GM13977 (cell line): ENCODE results near the gene PPP3R1.

Experiments used
- DNase-seq: peaks from one replicate; pipeline ENCODE4 v3.0.0; 2012; ENCODE audit warnings: low spot score
- in situ Hi-C: fragments of 300-500 bp; cut with MboI; formaldehyde crosslinking; loops from one replicate; pipeline ENCODE4 v1.12.0; 2022; ENCODE audit warnings: low sequenced_read_pairs, low pct_unique_long_range_greater_than_20kb, mixed read lengths, inconsistent platforms; ENCODE audit not compliant: unreplicated experiment
- TF ChIP-seq, protein P1 (sequence below): IDR thresholded peaks from 2 replicates; pipeline ENCODE4 v1.5.1; 2012; ENCODE audit warnings: mild to moderate bottlenecking, control low read depth; ENCODE audit not compliant: insufficient read depth; ENCODE audit errors: extremely low read depth, missing control alignments

The PPP3R1 gene

GRCh38 chr2:68272246-68272994, 20.1 kb upstream of the PPP3R1 start:
- TF ChIP-seq, protein P1, sequence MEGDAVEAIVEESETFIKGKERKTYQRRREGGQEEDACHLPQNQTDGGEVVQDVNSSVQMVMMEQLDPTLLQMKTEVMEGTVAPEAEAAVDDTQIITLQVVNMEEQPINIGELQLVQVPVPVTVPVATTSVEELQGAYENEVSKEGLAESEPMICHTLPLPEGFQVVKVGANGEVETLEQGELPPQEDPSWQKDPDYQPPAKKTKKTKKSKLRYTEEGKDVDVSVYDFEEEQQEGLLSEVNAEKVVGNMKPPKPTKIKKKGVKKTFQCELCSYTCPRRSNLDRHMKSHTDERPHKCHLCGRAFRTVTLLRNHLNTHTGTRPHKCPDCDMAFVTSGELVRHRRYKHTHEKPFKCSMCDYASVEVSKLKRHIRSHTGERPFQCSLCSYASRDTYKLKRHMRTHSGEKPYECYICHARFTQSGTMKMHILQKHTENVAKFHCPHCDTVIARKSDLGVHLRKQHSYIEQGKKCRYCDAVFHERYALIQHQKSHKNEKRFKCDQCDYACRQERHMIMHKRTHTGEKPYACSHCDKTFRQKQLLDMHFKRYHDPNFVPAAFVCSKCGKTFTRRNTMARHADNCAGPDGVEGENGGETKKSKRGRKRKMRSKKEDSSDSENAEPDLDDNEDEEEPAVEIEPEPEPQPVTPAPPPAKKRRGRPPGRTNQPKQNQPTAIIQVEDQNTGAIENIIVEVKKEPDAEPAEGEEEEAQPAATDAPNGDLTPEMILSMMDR: no peak
- no peak for DNase-seq
- in situ Hi-C loops: no loop called here

- in situ Hi-C loops: no loop called here
- DNase-seq: no peak
Measured at GRCh38 chr2:68266655-68267054, 14.3 kb upstream of the PPP3R1 start.

DNA sequence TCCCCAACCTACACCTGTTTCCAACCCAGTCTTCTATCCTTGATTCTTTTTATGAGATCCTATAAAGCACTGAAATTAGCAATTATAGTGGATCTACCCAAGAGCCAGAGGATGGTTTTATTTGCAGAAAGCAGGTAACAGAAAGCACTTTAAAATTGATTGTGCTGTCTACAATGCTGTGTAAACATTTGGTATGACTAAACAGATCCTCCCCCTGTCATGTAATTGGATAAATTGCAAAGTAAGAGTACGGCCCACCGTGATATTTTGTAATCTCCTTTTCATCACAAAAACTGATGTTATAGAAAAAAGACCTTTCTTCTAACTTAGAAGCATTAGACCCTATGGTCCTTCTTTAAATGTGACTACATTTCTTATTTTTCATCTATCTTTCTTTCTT, 11.3 kb upstream of the PPP3R1 start:
- no peak for DNase-seq
- TF ChIP-seq, protein P1: no peak
- in situ Hi-C loops: no loop called here

More at GRCh38 chr2:68266655-68267054, 14.3 kb upstream of the PPP3R1 start:
- TF ChIP-seq, protein P1: no peak

DNA sequence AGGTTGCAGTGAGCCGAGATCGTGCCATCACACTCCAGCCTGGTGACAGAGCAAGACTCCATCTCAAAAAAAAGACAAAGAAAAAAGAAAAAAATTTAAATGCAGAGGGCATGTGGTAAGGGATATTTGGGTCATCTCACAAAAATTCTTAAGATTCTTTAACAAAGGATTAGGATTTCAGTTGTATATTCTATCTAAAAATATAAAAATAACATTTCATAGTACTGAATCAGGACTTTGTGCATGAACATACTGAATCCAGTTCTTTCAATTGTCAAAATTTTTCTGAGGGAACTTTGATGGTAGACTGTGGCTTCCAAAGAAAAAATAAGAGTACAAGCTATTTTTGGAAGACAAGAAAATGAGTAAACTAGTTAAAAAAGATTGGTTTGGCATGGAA, 6.5 kb upstream of the PPP3R1 start:
- no peak for DNase-seq
- in situ Hi-C loops: no loop called here
- TF ChIP-seq, protein P1: no peak

DNA sequence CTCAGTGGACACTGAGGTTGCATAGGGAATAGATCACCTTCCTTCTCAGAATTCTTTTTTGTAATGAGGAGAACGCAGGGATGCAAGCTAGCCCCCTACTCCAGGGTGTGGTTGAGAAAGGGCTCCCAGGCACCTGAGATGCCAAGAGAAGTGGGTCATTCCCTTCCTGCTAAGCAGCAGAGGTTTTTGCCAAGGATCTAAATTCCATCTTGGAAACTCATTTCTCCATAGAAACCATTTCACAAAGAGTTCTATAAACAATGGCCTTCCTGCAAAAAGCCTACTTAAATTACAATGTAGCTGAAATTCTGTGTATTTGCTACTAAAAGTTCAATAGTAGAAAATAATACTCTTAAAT, 3.7 kb upstream of the PPP3R1 start:
- TF ChIP-seq, protein P1: no peak
- in situ Hi-C loops: no loop called here
- DNase-seq: no peak

GRCh38 chr2:68253219-68254068, 1.1 kb upstream of the PPP3R1 start:
- TF ChIP-seq, protein P1: no peak
- in situ Hi-C loops: no loop called here
- no peak for DNase-seq
